H7 (cell line): ENCODE data around the gene SLC35E4. TPM values are rescaled to one million over a fixed set of nuclear protein-coding genes. Genes with fewer than 3 reads are reported as not detected.
"Not testable (repeated sequence)": the region's sequence is repeated elsewhere in the genome, so short reads cannot be mapped to it uniquely, and the experiment has no call there.

Experiments
- DNase-seq: peaks from one replicate; pipeline ENCODE4 v3.0.0; 2012
- H3K27me3 ChIP-seq: 2 replicates; pipeline ENCODE4 v1.6.0; 2011; ENCODE audit warnings: mild to moderate bottlenecking, low read length; ENCODE audit not compliant: control insufficient read depth, insufficient read depth
- H3K36me3 ChIP-seq: replicated peaks from 2 replicates; pipeline ENCODE4 v1.5.1; 2011; ENCODE audit warnings: low read length; ENCODE audit not compliant: control insufficient read depth, insufficient read depth
- H3K4me3 ChIP-seq: 2 replicates; pipeline ENCODE4 v1.5.1; 2011; ENCODE audit warnings: low read depth, mild to moderate bottlenecking, control low read depth, low read length, moderate library complexity; ENCODE audit not compliant: insufficient read depth
- total RNA-seq: library from RNA; depleted of rRNA; stranded (reverse); fragments of >200 nt; shearing (Covaris generic); gene quantifications from 2 replicates; pipeline ENCODE4 v1.2.3, GENCODE V29; 2014

SLC35E4 gene
- total RNA-seq, 1 experiment from 2014 or later, result 6.5 TPM

- H3K27me3 ChIP-seq, result no peaks in the 10 kb centered on the region
- peak within 1 kb of the TSS; percentile 54 for H3K4me3 ChIP-seq
- H3K36me3 ChIP-seq, result peaks cover 3% of the 10 kb centered on the region
- DNase-seq, result peak; percentile 93
Observed at GRCh38 chr22:30606455-30607299, 28.9 kb upstream of the SLC35E4 start, which contains the start of gene TCN2. Gene TCN2, plus strand, starts transcription at chr22:30607174. Its CDS starts 158 bp downstream, at chr22:30607332.

- H3K27me3 ChIP-seq, result no peaks in the 10 kb centered on the region
- H3K4me3 ChIP-seq, result peak overlapping the region; percentile 54
- no peak for DNase-seq
- H3K36me3 ChIP-seq, result peaks cover 3% of the 10 kb centered on the region
Observed at GRCh38 chr22:30607300-30607930, 28.2 kb upstream of the SLC35E4 start.

- Histone ChIP-seq H3K27me3 (no peaks in the 10 kb centered on the region), H3K36me3 (peaks cover 3% of the 10 kb centered on the region), H3K4me3 (no peak overlapping the region)
- DNase-seq, result no peak
Observed at GRCh38 chr22:30607939-30608338, 27.6 kb upstream of the SLC35E4 start.

GRCh38 chr22:30609260-30610185 lies 26.1 kb upstream of the SLC35E4 start:
- Histone ChIP-seq H3K4me3 (no peak overlapping the region), H3K27me3 (no peaks in the 10 kb centered on the region), H3K36me3 (peaks cover 3% of the 10 kb centered on the region)
- peak; percentile 60 for DNase-seq

- DNase-seq, result no peak
- Histone ChIP-seq H3K4me3 (no peak overlapping the region), H3K27me3 (no peaks in the 10 kb centered on the region), H3K36me3 (peaks cover 3% of the 10 kb centered on the region)
Observed at GRCh38 chr22:30610299-30610698, 25.3 kb upstream of the SLC35E4 start.

GRCh38 chr22:30611197-30611596 lies 24.4 kb upstream of the SLC35E4 start:
- H3K36me3 ChIP-seq, result peaks cover 3% of the 10 kb centered on the region

GRCh38 chr22:30612789-30613188 lies 22.8 kb upstream of the SLC35E4 start:
- H3K27me3 ChIP-seq, result no peaks in the 10 kb centered on the region
- no peak overlapping the region for H3K4me3 ChIP-seq
- peak; percentile 53 for DNase-seq
- peaks cover 5% of the 10 kb centered on the region for H3K36me3 ChIP-seq

More at GRCh38 chr22:30611197-30611596, 24.4 kb upstream of the SLC35E4 start:
- no peak overlapping the region for H3K4me3 ChIP-seq
- H3K27me3 ChIP-seq, result no peaks in the 10 kb centered on the region
- DNase-seq, result no peak

- Histone ChIP-seq H3K27me3 (no peaks in the 10 kb centered on the region), H3K4me3 (no peak overlapping the region), H3K36me3 (peaks cover 7% of the 10 kb centered on the region)
- DNase-seq, result peak; percentile 7
Observed at GRCh38 chr22:30614268-30614667, 21.3 kb upstream of the SLC35E4 start.

- DNase-seq, result no peak
- Histone ChIP-seq H3K27me3 (no peaks in the 10 kb centered on the region), H3K4me3 (no peak overlapping the region), H3K36me3 (peaks cover 8% of the 10 kb centered on the region)
Observed at GRCh38 chr22:30614879-30615278, 20.7 kb upstream of the SLC35E4 start.

- H3K36me3 ChIP-seq, result peaks cover 8% of the 10 kb centered on the region
- no peaks in the 10 kb centered on the region for H3K27me3 ChIP-seq
- peak; percentile 7 for DNase-seq
- no peak overlapping the region for H3K4me3 ChIP-seq
Observed at GRCh38 chr22:30615543-30615954, 20.0 kb upstream of the SLC35E4 start.

GRCh38 chr22:30617819-30618218 lies 17.8 kb upstream of the SLC35E4 start:
- H3K27me3 ChIP-seq, result no peaks in the 10 kb centered on the region
- H3K4me3 ChIP-seq, result no peak overlapping the region
- peaks cover 5% of the 10 kb centered on the region for H3K36me3 ChIP-seq
- no peak for DNase-seq

GRCh38 chr22:30619909-30620308 lies 15.7 kb upstream of the SLC35E4 start:
- H3K36me3 ChIP-seq, H3K27me3 ChIP-seq, H3K4me3 ChIP-seq, DNase-seq: not testable (repeated sequence)

- H3K4me3 ChIP-seq, result no peak overlapping the region
- DNase-seq, result peak; percentile 35
- H3K27me3 ChIP-seq, result no peaks in the 10 kb centered on the region
- no peaks in the 10 kb centered on the region; the same call in none of the 2 replicates for H3K36me3 ChIP-seq
Observed at GRCh38 chr22:30626413-30626812, 9.2 kb upstream of the SLC35E4 start.

GRCh38 chr22:30627471-30627870 lies 8.1 kb upstream of the SLC35E4 start:
- H3K27me3 ChIP-seq, result no peaks in the 10 kb centered on the region
- DNase-seq, result peak; percentile 28
- H3K4me3 ChIP-seq, result no peak overlapping the region
- H3K36me3 ChIP-seq, result no peaks in the 10 kb centered on the region; the same call in 1 of the 2 replicates
